K562 (cell line): ENCODE results near the gene SOHLH1. TPM values are rescaled to one million over a fixed set of nuclear protein-coding genes. Genes with fewer than 3 reads are reported as not detected.
A peak's percentile ranks its signal among the peaks of the same experiment; 100 is the strongest.

Experiments used
- CREB1 ChIP-seq, 2 experiments: sonication (generic) in 1 of 2; formaldehyde crosslinking in 1 of 2; IDR thresholded peaks; 2 replicates each; pipeline versions ENCODE4 v1.6.1 to v1.8.0; 2012 to 2022; ENCODE audit warnings: inconsistent platforms in 1 of 2, mild to moderate bottlenecking in 1 of 2, missing genetic modification reagents in 1 of 2, moderate library complexity in 1 of 2
- ESRRA ChIP-seq: fragments of 450-650 bp; IDR thresholded peaks from 2 replicates; pipeline ENCODE4 v1.6.1; 2014; ENCODE audit warnings: low read depth, mild to moderate bottlenecking, moderate library complexity, borderline replicate concordance
- MAZ ChIP-seq, 2 experiments: fragments of 450-650 bp in 1 of 2; sonication (generic) in 1 of 2; formaldehyde crosslinking; IDR thresholded peaks in 1 of 2; conservative IDR thresholded peaks in 1 of 2; 2 replicates each; pipeline versions ENCODE4 v1.4.0 to v1.5.0; 2020; ENCODE audit warnings: mild to moderate bottlenecking in 1 of 2, missing genetic modification reagents in 1 of 2
- MTF1 ChIP-seq: fragments of 250-450 bp; sonication (Bioruptor Pico); IDR thresholded peaks from 2 replicates; pipeline ENCODE4 v1.9.0; 2021; ENCODE audit warnings: moderate library complexity, mild to moderate bottlenecking, inconsistent platforms, borderline replicate concordance
- PTBP1 ChIP-seq: fragments of 200-400 bp; formaldehyde crosslinking; IDR thresholded peaks from 2 replicates; pipeline ENCODE4 v1.6.1; 2017; ENCODE audit warnings: low read depth, low read length
- RB1 ChIP-seq: fragments of 450-650 bp; IDR thresholded peaks from 2 replicates; pipeline ENCODE4 v1.6.1; 2017; ENCODE audit warnings: low read depth, mild to moderate bottlenecking
- RBM39 ChIP-seq: fragments of 200-400 bp; formaldehyde crosslinking; optimal IDR thresholded peaks from 2 replicates; pipeline ENCODE3; 2018; ENCODE audit warnings: low read depth, low read length
- SAFB ChIP-seq: fragments of 200-400 bp; formaldehyde crosslinking; IDR thresholded peaks from 2 replicates; pipeline ENCODE4 v1.6.1; 2017; ENCODE audit warnings: low read depth, low read length, borderline replicate concordance
- ZBTB7A ChIP-seq: IDR thresholded peaks from 2 replicates; pipeline ENCODE4 v1.6.1; 2011; ENCODE audit warnings: low read depth, mild to moderate bottlenecking, low read length, moderate library complexity, borderline replicate concordance; ENCODE audit not compliant: control insufficient read depth
- ZNF384 ChIP-seq: IDR thresholded peaks from 2 replicates; pipeline ENCODE4 v1.6.1; 2012; ENCODE audit warnings: low read depth, low read length, improper control_type of control experiment
- ZNF778 ChIP-seq: fragments of 450-650 bp; formaldehyde crosslinking; IDR thresholded peaks from 2 replicates; pipeline ENCODE4 v1.4.0; 2020; ENCODE audit warnings: mild to moderate bottlenecking, moderate library complexity
- polyA plus RNA-seq, 8 experiments: library from polyadenylated mRNA; depleted of rRNA in 4 of 8; stranded (reverse) in 5 of 8; unstranded in 3 of 8; fragments of >200 nt; fragmentation: Nextera tagmentation in 2 of 8; fragmentation: Illumina TruSeq in 1 of 8; extraction: Ambion mirVana in 2 of 8; extraction: Trizol in 1 of 8; gene quantifications; 2 replicates each; pipeline versions ENCODE4 v1.2.1 to v1.2.3, GENCODE V29; 2011 to 2014; ENCODE audit warnings: inconsistent platforms in 1 of 8, missing spikeins in 1 of 8
- total RNA-seq, 7 experiments: library from RNA; depleted of rRNA in 6 of 7; stranded (reverse); fragments of >200 nt in 6 of 7; fragmentation: Illumina TruSeq in 2 of 7; extraction: Trizol in 2 of 7; gene quantifications; 2 replicates each; pipeline versions ENCODE4 v1.2.1 to v1.2.3, GENCODE V29; 2011 to 2021; ENCODE audit warnings: low replicate concordance in 1 of 7
- TF ChIP-seq, protein P1 (sequence below), 3 experiments: IDR thresholded peaks in 2 of 3; conservative IDR thresholded peaks in 1 of 3; 2 replicates each; pipeline ENCODE4 v1.5.1; 2011 to 2012; ENCODE audit warnings: low read length in 3 of 3, mild to moderate bottlenecking in 3 of 3, control low read depth in 2 of 3, improper control_type of control experiment in 1 of 3, inconsistent platforms in 1 of 3, low read depth in 1 of 3, mixed read lengths in 1 of 3, moderate library complexity in 1 of 3; ENCODE audit not compliant: insufficient read depth in 2 of 3
- TF ChIP-seq, protein P2 (sequence below): fragments of 450-650 bp; IDR thresholded peaks from 2 replicates; pipeline ENCODE4 v1.6.1; 2018; ENCODE audit warnings: mild to moderate bottlenecking, low read depth; ENCODE audit not compliant: partially characterized antibody

SOHLH1 gene
- total and polyA plus RNA-seq, 9 of the 15 experiments (the other 6 are each of a cell fraction or from before 2014, with no cell fraction given): 0.17 to 0.41 (median 0.29) TPM; not detected in 6

DNA sequence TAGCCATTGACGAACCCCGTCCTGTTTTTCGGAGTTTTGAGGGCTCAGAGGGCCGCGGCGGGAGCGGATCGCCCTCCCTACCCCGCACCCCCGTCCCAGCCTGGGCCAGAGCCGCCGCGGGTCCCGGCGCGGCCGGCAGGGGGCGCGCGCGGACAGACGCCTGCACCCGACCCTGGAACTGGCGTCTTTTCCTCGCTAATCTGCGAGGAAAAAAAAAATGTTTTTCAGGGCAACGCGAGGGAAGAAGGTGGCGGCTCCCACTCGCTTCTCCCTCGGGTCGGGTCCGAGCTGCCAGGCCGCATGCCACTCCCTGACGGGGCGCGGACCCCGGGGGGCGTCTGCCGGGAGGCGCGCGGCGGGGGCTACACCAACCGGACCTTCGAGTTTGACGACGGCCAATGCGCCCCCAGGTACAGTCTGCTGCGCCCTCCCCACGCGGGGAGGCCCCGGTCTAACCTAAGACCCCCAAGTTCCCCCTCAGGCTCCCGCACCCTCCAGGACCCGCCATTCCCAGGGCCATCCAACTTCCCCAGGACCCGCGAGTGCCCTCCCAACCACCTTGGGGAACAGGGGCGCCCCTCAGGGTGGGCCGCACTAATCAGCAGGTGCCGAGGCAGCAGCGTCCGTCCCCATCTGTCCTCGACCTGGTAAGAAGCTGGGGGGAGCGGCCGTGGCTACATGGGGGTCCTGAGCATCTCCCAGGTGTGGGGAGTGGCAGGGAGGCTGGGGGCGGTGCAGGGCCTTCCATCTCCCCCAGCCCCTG lies 2.9 kb upstream of the SOHLH1 start, which contains the start of gene KCNT1 (continued):
- TF ChIP-seq, protein P1, sequence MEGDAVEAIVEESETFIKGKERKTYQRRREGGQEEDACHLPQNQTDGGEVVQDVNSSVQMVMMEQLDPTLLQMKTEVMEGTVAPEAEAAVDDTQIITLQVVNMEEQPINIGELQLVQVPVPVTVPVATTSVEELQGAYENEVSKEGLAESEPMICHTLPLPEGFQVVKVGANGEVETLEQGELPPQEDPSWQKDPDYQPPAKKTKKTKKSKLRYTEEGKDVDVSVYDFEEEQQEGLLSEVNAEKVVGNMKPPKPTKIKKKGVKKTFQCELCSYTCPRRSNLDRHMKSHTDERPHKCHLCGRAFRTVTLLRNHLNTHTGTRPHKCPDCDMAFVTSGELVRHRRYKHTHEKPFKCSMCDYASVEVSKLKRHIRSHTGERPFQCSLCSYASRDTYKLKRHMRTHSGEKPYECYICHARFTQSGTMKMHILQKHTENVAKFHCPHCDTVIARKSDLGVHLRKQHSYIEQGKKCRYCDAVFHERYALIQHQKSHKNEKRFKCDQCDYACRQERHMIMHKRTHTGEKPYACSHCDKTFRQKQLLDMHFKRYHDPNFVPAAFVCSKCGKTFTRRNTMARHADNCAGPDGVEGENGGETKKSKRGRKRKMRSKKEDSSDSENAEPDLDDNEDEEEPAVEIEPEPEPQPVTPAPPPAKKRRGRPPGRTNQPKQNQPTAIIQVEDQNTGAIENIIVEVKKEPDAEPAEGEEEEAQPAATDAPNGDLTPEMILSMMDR (IDR thresholded peaks at IDR 0.05 in 2 of 3, conservative IDR thresholded peaks at IDR 0.05 in 1 of 3; ENCODE audit: insufficient read depth in 2 of 3, low read depth in 1 of 3, low read length in 3 of 3): peak; percentile 83 to 91 (median 84)
- TF ChIP-seq ZNF778 (CRISPR knock-in tag): no peak
- 0 out of 4 replicates have a peak, but pooled peaks of 1 of the 2 experiments have one; percentile 20 for TF ChIP-seq MAZ (CRISPR knock-in tag; conservative IDR thresholded peaks at IDR 0.05 in 1 of 2, IDR thresholded peaks at IDR 0.05 in 1 of 2)
- peak; percentile 44; the same call in 1 of the 2 replicates for TF ChIP-seq ZBTB7A
- TF ChIP-seq PTBP1: no peak
- no peak for TF ChIP-seq RBM39
- 0 out of 2 replicates have a peak, but pooled peaks have one; percentile 12 for TF ChIP-seq CREB1 (IDR thresholded peaks at IDR 0.05)
- no peak for TF ChIP-seq CREB1 (CRISPR knock-in tag; IDR thresholded peaks at IDR 0.05)
- peak; percentile 77 for TF ChIP-seq ZNF384
- 0 out of 2 replicates have a peak, but pooled peaks have one; percentile 39 for TF ChIP-seq ESRRA
- TF ChIP-seq MTF1: no peak
- peak; percentile 78 for TF ChIP-seq RB1
- TF ChIP-seq, protein P2, sequence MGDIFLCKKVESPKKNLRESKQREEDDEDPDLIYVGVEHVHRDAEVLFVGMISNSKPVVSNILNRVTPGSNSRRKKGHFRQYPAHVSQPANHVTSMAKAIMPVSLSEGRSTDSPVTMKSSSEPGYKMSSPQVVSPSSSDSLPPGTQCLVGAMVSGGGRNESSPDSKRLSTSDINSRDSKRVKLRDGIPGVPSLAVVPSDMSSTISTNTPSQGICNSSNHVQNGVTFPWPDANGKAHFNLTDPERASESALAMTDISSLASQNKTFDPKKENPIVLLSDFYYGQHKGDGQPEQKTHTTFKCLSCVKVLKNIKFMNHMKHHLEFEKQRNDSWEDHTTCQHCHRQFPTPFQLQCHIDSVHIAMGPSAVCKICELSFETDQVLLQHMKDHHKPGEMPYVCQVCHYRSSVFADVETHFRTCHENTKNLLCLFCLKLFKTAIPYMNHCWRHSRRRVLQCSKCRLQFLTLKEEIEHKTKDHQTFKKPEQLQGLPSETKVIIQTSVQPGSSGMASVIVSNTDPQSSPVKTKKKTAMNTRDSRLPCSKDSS: no peak
- peak; percentile 41; the same call in 1 of the 2 replicates for TF ChIP-seq SAFB
